Fibroblast of mammary gland (primary cell): ENCODE data around the gene WDR55.
"Not testable (repeated sequence)": the region's sequence is repeated elsewhere in the genome, so short reads cannot be mapped to it uniquely, and the experiment has no call there.

Source experiments
- DNase-seq: peaks from one replicate; pipeline ENCODE4 v3.0.0-alpha.2; 2010; ENCODE audit warnings: low read depth
- H3K4me3 ChIP-seq: 2 replicates; pipeline ENCODE4 v1.5.1; 2011; ENCODE audit warnings: low read depth, mild to moderate bottlenecking, low read length, moderate library complexity; ENCODE audit not compliant: control insufficient read depth
- CTCF ChIP-seq: conservative IDR thresholded peaks from 2 replicates; pipeline ENCODE4 v1.5.1; 2011; ENCODE audit warnings: low read depth, low read length, inconsistent platforms; ENCODE audit not compliant: control insufficient read depth, insufficient read depth

The WDR55 gene, protein sequence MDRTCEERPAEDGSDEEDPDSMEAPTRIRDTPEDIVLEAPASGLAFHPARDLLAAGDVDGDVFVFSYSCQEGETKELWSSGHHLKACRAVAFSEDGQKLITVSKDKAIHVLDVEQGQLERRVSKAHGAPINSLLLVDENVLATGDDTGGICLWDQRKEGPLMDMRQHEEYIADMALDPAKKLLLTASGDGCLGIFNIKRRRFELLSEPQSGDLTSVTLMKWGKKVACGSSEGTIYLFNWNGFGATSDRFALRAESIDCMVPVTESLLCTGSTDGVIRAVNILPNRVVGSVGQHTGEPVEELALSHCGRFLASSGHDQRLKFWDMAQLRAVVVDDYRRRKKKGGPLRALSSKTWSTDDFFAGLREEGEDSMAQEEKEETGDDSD

DNA sequence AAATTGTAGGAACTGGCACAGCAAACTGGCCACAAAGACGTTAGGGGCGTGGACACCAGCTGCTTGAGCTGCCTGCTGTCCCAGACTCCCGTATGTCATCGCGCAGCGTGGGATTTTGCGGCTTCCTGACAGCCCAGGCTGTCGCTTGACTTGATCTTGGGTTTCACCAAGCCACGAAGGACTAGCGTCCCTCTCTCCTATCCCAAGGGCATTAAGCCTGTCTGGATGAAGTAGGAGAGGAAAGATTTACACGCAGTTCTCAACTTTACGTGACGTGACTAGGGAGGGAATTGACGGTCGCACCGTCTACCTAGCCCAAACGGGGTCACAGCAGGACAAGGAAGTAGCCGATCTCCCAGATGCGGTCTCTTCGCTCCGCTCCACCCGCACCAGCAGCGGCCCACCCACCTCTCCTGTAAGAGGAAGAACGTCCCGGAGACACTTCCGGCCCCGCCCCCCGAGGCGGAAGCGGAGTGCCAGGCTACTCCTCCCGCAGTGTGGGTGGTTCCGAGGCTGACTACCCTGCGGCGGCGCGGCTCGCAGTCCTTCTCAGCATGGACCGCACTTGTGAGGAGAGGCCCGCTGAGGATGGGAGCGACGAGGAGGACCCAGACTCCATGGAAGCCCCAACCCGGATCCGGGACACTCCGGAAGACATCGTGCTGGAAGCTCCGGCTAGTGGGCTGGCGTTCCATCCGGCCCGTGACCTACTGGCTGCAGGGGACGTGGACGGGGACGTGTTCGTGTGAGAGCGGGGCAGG lies at the start of gene WDR55:
TSS of gene WDR55 (plus strand) at position 546 of the 761 bp plus-strand sequence. CDS start at position 555, 9 bp downstream.
- TF ChIP-seq CTCF, result no peak
- H3K4me3 ChIP-seq, result peak within 1 kb of the TSS; percentile 98
- DNase-seq, result peak; percentile 87

GRCh38 chr5:140622301-140622700 lies 42.4 kb upstream of the WDR55 start:
- no peak overlapping the region for H3K4me3 ChIP-seq
- DNase-seq, result no peak
- TF ChIP-seq CTCF, result no peak

DNA sequence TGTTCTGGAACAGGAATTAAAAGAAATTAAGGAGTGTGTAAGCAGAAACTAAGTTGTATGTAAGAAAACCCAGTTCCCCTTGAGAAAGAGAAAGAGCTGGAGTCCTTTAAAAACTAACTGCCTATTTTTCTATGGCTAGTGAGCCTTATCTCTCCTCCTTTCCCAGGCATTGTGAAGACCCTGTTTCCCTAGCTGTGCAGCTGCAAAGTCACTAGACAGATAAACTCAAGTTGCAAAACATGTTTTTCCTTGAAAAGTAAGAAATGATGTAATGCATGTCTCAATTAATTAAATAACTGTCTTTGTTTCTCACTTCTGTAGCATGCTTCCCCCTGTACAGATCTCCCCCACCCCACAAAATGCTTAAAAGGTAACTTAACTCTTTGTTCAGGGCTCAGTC lies 41.6 kb upstream of the WDR55 start:
- not testable (repeated sequence) for H3K4me3 ChIP-seq, DNase-seq

DNA sequence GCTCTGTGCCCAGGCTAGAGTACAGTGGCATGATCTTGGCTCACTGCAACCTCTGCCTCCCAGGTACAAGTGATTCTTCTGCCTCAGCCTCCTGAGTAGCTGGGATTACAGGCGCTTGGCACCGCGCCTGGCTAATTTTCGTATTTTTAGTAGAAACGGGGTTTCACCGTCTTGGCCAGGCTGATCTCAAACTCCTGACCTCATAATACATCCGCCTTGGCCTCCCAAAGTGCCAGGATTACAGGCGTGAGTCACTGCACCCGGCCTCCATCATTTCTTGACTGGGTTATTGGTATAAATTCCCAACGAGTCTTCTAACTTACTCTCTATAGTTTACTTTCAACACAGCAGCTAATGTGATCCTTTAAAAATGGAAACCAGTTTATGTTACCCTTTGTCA lies 39.8 kb upstream of the WDR55 start:
- not testable (repeated sequence) for H3K4me3 ChIP-seq, DNase-seq

DNA sequence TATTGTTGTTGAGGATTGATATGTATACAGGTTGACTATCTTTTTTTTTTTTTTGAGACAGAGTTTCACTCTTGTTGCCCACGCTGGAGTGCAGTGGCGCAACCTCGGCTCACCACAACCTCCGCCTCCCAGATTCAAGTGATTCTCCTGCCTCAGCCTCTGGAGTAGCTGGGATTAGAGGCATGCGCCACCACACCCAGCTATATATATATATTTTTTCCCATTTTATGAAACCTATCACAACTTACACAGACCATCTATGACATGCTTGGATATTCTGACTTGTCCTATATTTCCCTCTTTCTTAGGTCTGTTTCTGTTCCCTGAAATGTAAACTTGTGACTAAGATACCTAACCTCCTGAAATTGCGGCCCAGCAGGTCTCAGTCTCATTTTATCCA lies 36.7 kb upstream of the WDR55 start:
- TF ChIP-seq CTCF, result no peak
- DNase-seq, result no peak
- H3K4me3 ChIP-seq, result no peak overlapping the region

DNA sequence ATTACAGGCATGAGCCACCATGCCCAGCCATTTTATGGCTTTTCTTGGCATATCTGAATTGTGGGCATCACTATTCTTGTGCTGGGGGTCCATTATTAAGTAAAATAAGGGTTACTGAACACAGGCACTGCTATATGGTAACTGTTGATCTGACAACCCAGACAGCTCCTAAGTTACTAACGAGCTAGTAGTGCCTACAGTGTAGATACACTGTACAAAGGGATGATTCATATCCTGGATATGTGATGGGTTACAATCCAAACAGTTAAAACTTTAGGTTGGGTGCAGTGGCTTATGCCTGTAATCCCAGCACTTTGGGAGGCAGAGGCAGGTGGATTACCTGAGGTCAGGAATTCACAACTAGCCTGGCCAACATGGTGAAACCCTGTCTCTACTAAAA lies 36.0 kb upstream of the WDR55 start:
- DNase-seq, result no peak
- TF ChIP-seq CTCF, result no peak
- no peak overlapping the region for H3K4me3 ChIP-seq

- H3K4me3 ChIP-seq, result no peak overlapping the region
- no peak for TF ChIP-seq CTCF
- DNase-seq, result peak; percentile 49
Measured at GRCh38 chr5:140630292-140631035, 34.2 kb upstream of the WDR55 start.
